Mesenchymal stem cell (in vitro differentiated cells and primary cell): ENCODE measurements around the gene NAPSA.

ENCODE experiments used
- DNase-seq: peaks from one replicate; pipeline ENCODE4 v3.0.0-alpha.2; 2013
- H2AFZ ChIP-seq: one replicate; pipeline ENCODE4 v1.6.1; 2013; ENCODE audit warnings: low read depth, mild to moderate bottlenecking, control low read depth, inconsistent platforms, low read length, moderate library complexity
- H2AK5ac ChIP-seq: 2 replicates; pipeline ENCODE4 v1.6.1; 2013; ENCODE audit warnings: low read length, moderate library complexity, mild to moderate bottlenecking, inconsistent platforms; ENCODE audit not compliant: severe bottlenecking
- H2BK120ac ChIP-seq: one replicate; pipeline ENCODE4 v1.6.1; 2013; ENCODE audit warnings: low read depth, mild to moderate bottlenecking, inconsistent platforms, low read length, moderate library complexity
- H2BK12ac ChIP-seq, 2 experiments: one replicate each; pipeline ENCODE4 v1.6.1; 2013; ENCODE audit warnings: inconsistent platforms in 2 of 2, low read length in 2 of 2, mild to moderate bottlenecking in 2 of 2, moderate library complexity in 2 of 2, control low read depth in 1 of 2
- H2BK15ac ChIP-seq: one replicate; pipeline ENCODE4 v1.6.1; 2013; ENCODE audit warnings: mild to moderate bottlenecking, low read depth, inconsistent platforms; ENCODE audit not compliant: poor library complexity, severe bottlenecking
- H2BK5ac ChIP-seq: 2 replicates; pipeline ENCODE4 v1.6.1; 2013; ENCODE audit warnings: low read depth, mild to moderate bottlenecking, low read length, control low read depth, inconsistent platforms; ENCODE audit not compliant: poor library complexity, severe bottlenecking
- H3K14ac ChIP-seq, 2 experiments: one replicate each; pipeline ENCODE4 v1.6.1; 2013; ENCODE audit warnings: inconsistent platforms in 2 of 2, low read length in 2 of 2, control low read depth in 1 of 2, mild to moderate bottlenecking in 1 of 2, moderate library complexity in 1 of 2
- H3K18ac ChIP-seq, 2 experiments: one replicate each; pipeline ENCODE4 v1.6.1; 2013; ENCODE audit warnings: inconsistent platforms in 2 of 2, low read length in 2 of 2, control low read depth in 1 of 2, low read depth in 1 of 2, mild to moderate bottlenecking in 1 of 2
- H3K23ac ChIP-seq, 2 experiments: one replicate each; pipeline ENCODE4 v1.6.1; 2013; ENCODE audit warnings: inconsistent platforms in 2 of 2, low read length in 2 of 2, mild to moderate bottlenecking in 2 of 2, moderate library complexity in 2 of 2, control low read depth in 1 of 2
- H3K27ac ChIP-seq: 2 replicates; pipeline ENCODE4 v1.5.1; 2013; ENCODE audit warnings: mild to moderate bottlenecking, moderate library complexity, low read length, control low read depth, inconsistent platforms; ENCODE audit not compliant: poor library complexity, severe bottlenecking
- H3K27me3 ChIP-seq, 2 experiments: 2 replicates each; pipeline versions ENCODE4 v1.6.1 to v1.7.0; 2013; ENCODE audit warnings: low read length in 2 of 2, mild to moderate bottlenecking in 2 of 2, moderate library complexity in 2 of 2, control low read depth in 1 of 2, inconsistent platforms in 1 of 2; ENCODE audit not compliant: control insufficient read depth in 1 of 2, insufficient read depth in 1 of 2
- H3K36me3 ChIP-seq, 2 experiments: 2 replicates each; pipeline versions ENCODE4 v1.6.1 to v1.7.0; 2013; ENCODE audit warnings: low read length in 2 of 2, control low read depth in 1 of 2, inconsistent platforms in 1 of 2, low read depth in 1 of 2, mild to moderate bottlenecking in 1 of 2; ENCODE audit not compliant: insufficient read depth in 2 of 2, control insufficient read depth in 1 of 2
- H3K4ac ChIP-seq, 2 experiments: one replicate each; pipeline ENCODE4 v1.6.1; 2013; ENCODE audit warnings: inconsistent platforms in 2 of 2, low read length in 2 of 2, mild to moderate bottlenecking in 2 of 2, moderate library complexity in 2 of 2, control low read depth in 1 of 2, low read depth in 1 of 2
- H3K4me1 ChIP-seq: 2 replicates; pipeline ENCODE4 v1.6.1; 2013; ENCODE audit warnings: low read depth, low read length, control low read depth; ENCODE audit not compliant: control insufficient read depth, insufficient read depth
- H3K4me2 ChIP-seq: 2 replicates; pipeline ENCODE4 v1.6.1; 2013; ENCODE audit warnings: low read length, mild to moderate bottlenecking, inconsistent platforms; ENCODE audit not compliant: poor library complexity, severe bottlenecking
- H3K4me3 ChIP-seq, 2 experiments: 2 replicates each; pipeline versions ENCODE4 v1.5.1 to v1.7.0; 2013; ENCODE audit warnings: low read length in 2 of 2, mild to moderate bottlenecking in 2 of 2, control low read depth in 1 of 2, low read depth in 1 of 2; ENCODE audit not compliant: insufficient read depth in 1 of 2
- H3K79me1 ChIP-seq: replicated peaks from 2 replicates; pipeline ENCODE4 v1.6.1; 2013; ENCODE audit warnings: mild to moderate bottlenecking, control low read depth, low read length, inconsistent platforms; ENCODE audit not compliant: poor library complexity, severe bottlenecking
- H3K9ac ChIP-seq: 2 replicates; pipeline ENCODE4 v1.7.0; 2013; ENCODE audit warnings: mild to moderate bottlenecking, low read length, moderate library complexity
- H3K9me3 ChIP-seq: 2 replicates; pipeline ENCODE4 v1.7.0; 2013; ENCODE audit warnings: mild to moderate bottlenecking, low read length; ENCODE audit not compliant: control insufficient read depth
- H4K8ac ChIP-seq: one replicate; pipeline ENCODE4 v1.6.1; 2013; ENCODE audit warnings: inconsistent platforms, mild to moderate bottlenecking, low read length, moderate library complexity
- H4K91ac ChIP-seq: one replicate; pipeline ENCODE4 v1.6.1; 2013; ENCODE audit warnings: mild to moderate bottlenecking, low read length, inconsistent platforms
- WGBS: methylation state at CpG from one replicate; pipeline ENCODE4 v1.1.7; 2013; ENCODE audit warnings: mixed read lengths; 5-methylcytosine and 5-hydroxymethylcytosine counted together

Gene NAPSA

DNA sequence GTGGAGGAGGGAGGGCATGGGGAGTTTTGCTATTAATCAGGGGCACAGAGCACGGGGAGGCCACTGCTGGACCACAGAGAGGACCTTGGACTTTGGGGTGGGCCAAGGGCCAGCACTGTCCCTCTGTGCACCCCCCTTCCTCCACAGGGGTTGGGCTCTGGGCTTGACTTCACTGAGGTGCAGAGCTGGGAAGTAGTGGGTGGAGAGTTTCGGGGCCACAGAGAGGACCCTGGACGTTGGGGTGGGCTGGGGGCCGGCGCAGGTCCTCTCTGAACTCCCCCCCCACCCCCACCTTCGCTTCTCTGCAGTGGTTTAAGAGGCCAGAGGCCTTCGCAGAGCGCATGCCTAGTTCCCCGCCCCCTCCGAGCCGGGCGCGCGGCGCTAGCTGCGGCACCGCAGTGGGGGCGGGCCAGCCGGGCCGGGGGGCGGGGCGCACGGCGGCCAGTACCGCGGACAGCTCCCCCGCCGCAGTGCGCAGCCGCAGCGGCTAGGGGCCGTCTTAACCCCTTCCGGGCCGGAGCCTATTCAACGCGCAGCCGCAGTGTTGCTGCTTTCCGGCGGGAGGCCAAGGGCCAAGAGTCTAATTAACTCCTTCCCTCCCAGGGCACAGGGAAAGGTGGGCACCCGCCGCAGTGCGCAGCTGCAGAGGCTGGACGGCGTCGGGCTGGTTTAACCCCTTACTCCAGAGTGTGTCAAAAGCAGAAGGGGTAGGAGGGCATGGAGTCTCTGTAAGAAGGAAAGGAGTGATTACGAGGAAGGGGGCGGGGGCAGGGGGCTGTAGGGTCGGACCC lies 39.9 kb downstream of the NAPSA start:
- no peak overlapping the region for H2AFZ ChIP-seq
- H3K4me2 ChIP-seq: no peak overlapping the region
- H2AK5ac ChIP-seq: no peak overlapping the region
- H3K9me3 ChIP-seq: no peaks in the 10 kb centered on the region
- no peak overlapping the region for H2BK12ac ChIP-seq
- no peak overlapping the region for H3K4ac ChIP-seq
- WGBS: 1% methylated on average over 35 of the region's 48 CpGs
- H3K4me3 ChIP-seq: no peak overlapping the region
- peaks cover 34 to 45% of the 10 kb centered on the region in 2 experiments for H3K27me3 ChIP-seq
- no peak overlapping the region for H2BK15ac ChIP-seq
- no peak overlapping the region for H3K27ac ChIP-seq
- peaks cover 4% of the 10 kb centered on the region for H3K4me1 ChIP-seq
- no peak overlapping the region for H4K8ac ChIP-seq
- peak; percentile 17 for DNase-seq
- no peaks in the 10 kb centered on the region for H3K36me3 ChIP-seq
- H3K14ac ChIP-seq: no peak overlapping the region
- H4K91ac ChIP-seq: no peak overlapping the region
- no peak overlapping the region for H2BK5ac ChIP-seq
- no peak overlapping the region for H3K18ac ChIP-seq
- no peak overlapping the region for H3K9ac ChIP-seq
- H3K23ac ChIP-seq: no peak overlapping the region
- H2BK120ac ChIP-seq: no peak overlapping the region
- no peaks in the 10 kb centered on the region for H3K79me1 ChIP-seq

DNA sequence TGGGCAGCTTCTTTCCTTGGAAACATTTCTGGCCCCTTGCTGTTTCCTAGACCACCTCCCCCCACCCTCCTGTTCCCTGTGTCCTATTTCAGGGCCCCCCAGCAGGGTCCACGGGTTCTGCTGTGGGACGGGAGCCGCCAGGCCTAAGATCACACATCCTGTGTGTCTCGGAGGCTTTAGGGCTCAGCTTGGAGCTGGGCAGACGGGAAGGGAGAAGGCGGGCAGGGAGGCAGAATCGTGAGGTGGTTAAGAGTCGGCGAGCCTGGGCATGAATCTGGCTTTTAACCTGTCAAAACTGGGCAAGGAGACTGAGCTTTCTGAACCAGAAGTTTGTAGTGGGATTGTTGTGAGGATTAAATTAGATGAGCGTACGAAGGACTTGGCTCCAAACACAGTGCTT lies 41.1 kb downstream of the NAPSA start:
- no peak overlapping the region for H3K9ac ChIP-seq
- no peak overlapping the region for H2BK12ac ChIP-seq
- H2AK5ac ChIP-seq: no peak overlapping the region
- H3K36me3 ChIP-seq: no peaks in the 10 kb centered on the region
- H3K14ac ChIP-seq: no peak overlapping the region
- H3K4me3 ChIP-seq: no peak overlapping the region
- no peak overlapping the region for H2BK15ac ChIP-seq
- no peak overlapping the region for H4K8ac ChIP-seq
- no peak overlapping the region for H3K27ac ChIP-seq
- no peak overlapping the region for H2BK120ac ChIP-seq
- H3K4me1 ChIP-seq: peaks cover 4% of the 10 kb centered on the region
- H3K4me2 ChIP-seq: no peak overlapping the region
- no peaks in the 10 kb centered on the region for H3K79me1 ChIP-seq
- 76% methylated on average over 11 of the region's 11 CpGs for WGBS
- H3K4ac ChIP-seq: no peak overlapping the region
- no peak overlapping the region for H3K18ac ChIP-seq
- H3K23ac ChIP-seq: no peak overlapping the region
- H2BK5ac ChIP-seq: no peak overlapping the region
- peaks cover 22 to 36% of the 10 kb centered on the region in 2 experiments for H3K27me3 ChIP-seq
- DNase-seq: no peak
- no peaks in the 10 kb centered on the region for H3K9me3 ChIP-seq
- no peak overlapping the region for H2AFZ ChIP-seq
- no peak overlapping the region for H4K91ac ChIP-seq

DNA sequence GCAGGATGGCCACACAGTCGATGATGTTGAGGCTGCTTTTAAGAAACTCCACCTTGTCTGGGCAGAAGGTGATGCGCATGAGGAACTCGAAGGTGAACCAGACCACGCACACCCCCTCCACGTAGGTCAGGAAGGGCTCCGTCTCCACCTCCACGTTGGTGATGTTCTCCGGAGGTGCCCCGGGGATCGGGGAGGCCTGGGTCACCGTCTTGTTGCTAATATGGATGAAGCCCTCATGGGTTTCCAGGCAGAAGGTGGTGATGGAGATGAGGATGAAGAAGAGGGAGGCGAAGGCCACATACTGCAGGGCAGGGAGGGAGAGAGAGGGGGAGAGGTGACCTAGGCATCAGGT lies 41.7 kb downstream of the NAPSA start:
- Histone ChIP-seq H3K27me3 (peaks cover 22 to 39% of the 10 kb centered on the region in 2 experiments), H3K9ac (no peak overlapping the region), H3K23ac (no peak overlapping the region), H3K79me1 (no peaks in the 10 kb centered on the region), H2BK120ac (no peak overlapping the region), H3K36me3 (no peaks in the 10 kb centered on the region), H2AFZ (no peak overlapping the region), H2AK5ac (no peak overlapping the region), H3K4me1 (peaks cover 4% of the 10 kb centered on the region), H3K14ac (no peak overlapping the region), H3K4ac (no peak overlapping the region), H3K9me3 (no peaks in the 10 kb centered on the region), H2BK15ac (no peak overlapping the region), H2BK5ac (no peak overlapping the region), H3K4me2 (no peak overlapping the region), H4K8ac (no peak overlapping the region), H4K91ac (no peak overlapping the region), H2BK12ac (no peak overlapping the region), H3K4me3 (no peak overlapping the region), H3K18ac (no peak overlapping the region), H3K27ac (no peak overlapping the region)
- DNase-seq: no peak
- WGBS: 88% methylated on average over 11 of the region's 12 CpGs

DNA sequence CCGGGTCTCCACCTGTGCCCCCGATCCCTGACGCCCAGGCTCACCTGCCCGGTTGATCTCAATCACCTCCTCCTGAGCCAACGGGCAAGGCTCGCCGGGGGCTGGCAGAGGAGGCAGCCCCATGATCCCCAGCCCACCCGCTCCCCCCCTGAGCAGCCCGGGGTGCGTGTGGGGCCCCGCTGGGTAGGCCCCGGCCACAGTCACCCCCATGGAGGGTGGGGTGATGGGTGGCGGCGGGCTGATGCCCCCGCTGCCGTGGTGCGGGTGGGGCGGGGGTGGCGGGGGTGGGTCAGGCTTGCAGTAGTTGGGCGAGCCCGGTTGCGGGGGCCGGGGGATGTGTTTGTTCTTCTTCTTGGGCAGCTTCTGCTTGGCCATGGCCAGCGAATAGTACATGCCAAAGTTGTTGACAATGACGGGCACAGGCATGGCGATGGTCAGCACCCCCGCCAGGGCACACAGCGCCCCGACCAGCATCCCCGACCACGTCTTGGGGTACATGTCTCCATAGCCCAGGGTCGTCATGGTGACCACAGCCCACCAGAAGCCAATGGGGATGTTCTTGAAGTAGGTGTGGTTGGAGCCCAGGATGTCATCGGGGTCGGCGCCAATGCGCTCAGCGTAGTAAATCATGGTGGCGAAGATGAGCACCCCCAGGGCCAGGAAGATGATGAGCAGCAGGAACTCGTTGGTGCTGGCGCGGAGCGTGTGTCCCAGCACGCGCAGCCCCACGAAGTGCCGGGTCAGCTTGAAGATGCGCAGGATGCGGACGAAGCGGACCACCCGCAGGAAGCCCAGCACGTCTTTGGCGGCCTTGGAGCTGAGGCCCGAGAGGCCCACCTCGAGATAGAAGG lies 42.3 kb downstream of the NAPSA start:
- Histone ChIP-seq H2BK5ac (no peak overlapping the region), H2BK12ac (no peak overlapping the region), H2BK120ac (no peak overlapping the region), H3K18ac (no peak overlapping the region), H3K4me2 (no peak overlapping the region), H2AFZ (no peak overlapping the region), H3K79me1 (no peaks in the 10 kb centered on the region), H3K36me3 (no peaks in the 10 kb centered on the region), H3K4me1 (peaks cover 4% of the 10 kb centered on the region), H3K14ac (no peak overlapping the region), H3K4me3 (no peak overlapping the region), H3K27me3 (peaks cover 22 to 35% of the 10 kb centered on the region in 2 experiments), H3K27ac (no peak overlapping the region), H3K4ac (no peak overlapping the region), H2AK5ac (no peak overlapping the region), H4K8ac (no peak overlapping the region), H3K23ac (no peak overlapping the region), H3K9ac (no peak overlapping the region), H2BK15ac (no peak overlapping the region), H4K91ac (no peak overlapping the region), H3K9me3 (no peaks in the 10 kb centered on the region)
- DNase-seq: no peak
- WGBS: 92% methylated on average over 55 of the region's 55 CpGs
